Stimulated activated CD4-positive, alpha-beta T cell treated with anti-CD3 and anti-CD28 coated beads, Interleukin-12 subunit alpha, Interleukin-12 subunit beta, amount 100 ng/mL, for 4 hours (primary cell): ENCODE data around the gene ADCK1.
"Not testable (repeated sequence)": the region's sequence is repeated elsewhere in the genome, so short reads cannot be mapped to it uniquely, and the experiment has no call there.

ENCODE experiments used
- DNase-seq: peaks from one replicate; pipeline ENCODE4 v3.0.0-alpha.2; 2020

The ADCK1 gene

DNA sequence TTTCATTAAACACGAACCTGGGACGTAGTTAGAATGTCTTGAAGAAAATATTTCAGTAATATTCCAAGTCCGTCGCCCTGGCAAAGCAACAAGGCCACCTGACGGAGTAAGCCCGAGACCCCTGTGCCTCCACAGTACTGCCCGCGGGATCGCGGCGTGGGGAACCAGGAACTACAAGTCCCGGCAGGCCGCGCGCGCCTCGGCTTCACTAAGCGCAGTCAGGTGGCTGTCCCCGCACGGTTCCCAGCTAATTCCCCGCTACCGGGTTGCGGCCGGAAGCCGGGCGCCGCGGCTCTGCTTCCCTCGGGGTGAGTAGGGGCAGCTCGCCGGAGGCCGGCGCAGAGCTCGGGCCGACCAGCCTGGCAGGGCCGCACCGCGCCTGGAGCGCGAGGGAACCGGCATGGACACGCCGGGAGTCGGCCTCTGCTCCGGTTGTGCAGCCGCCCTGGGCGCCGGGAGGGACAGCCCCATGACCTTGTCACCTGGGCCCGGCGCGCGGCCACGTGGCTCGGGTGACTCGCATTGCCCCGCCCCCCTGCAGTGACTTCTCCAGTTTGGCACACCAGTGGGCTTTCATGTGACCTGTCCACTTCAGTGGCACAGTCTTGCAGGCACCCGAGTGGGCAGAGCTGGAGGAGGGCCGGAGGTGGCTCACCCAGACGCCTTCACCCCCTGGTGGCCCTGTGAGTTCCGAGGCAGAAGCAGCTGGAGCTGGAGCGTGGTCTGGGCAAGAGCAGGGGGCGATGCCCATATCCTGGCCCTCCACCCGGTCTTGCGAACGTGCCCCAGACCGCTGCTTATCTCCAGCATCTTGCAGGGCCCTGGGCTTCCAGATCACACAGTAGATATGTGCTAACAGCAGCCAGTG lies at the start of gene ADCK1:
ADCK1 (plus strand) TSS at position 247 of the 868 bp plus-strand sequence. CDS start 18,870 bp downstream, outside the sequence.
- peak; percentile 87 for DNase-seq

GRCh38 chr14:77752266-77752665 lies 47.6 kb upstream of the ADCK1 start:
- no peak for DNase-seq

GRCh38 chr14:77752799-77753516 lies 47.0 kb upstream of the ADCK1 start:
- DNase-seq, result no peak

GRCh38 chr14:77760381-77761204 lies 39.3 kb upstream of the ADCK1 start, which contains the start of gene SNW1:
Gene SNW1, minus strand, starts transcription at chr14:77761156. Its CDS starts 29 bp downstream, at chr14:77761127.
- DNase-seq, result peak; percentile 85

GRCh38 chr14:77761205-77761931 lies 38.5 kb upstream of the ADCK1 start:
- no peak for DNase-seq

DNA sequence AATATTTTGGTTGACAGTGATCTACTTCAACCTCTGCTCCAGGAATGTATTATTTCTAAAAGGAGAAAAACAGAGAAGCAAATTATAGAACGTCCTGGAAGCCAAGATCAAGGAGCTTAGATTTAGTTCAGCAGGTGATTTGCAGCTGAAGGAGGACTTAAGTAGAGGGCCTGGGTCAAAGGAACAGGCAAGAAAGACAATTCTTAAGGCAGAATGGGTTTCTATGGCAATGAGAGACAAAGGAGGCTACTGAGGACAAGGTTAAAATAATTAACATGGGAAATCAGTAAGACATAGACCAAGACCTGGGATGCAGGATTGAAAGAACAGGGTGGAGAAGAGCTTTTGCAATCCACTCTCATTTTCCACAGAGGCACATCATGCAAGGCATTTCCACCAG lies 36.6 kb upstream of the ADCK1 start:
- no peak for DNase-seq

DNA sequence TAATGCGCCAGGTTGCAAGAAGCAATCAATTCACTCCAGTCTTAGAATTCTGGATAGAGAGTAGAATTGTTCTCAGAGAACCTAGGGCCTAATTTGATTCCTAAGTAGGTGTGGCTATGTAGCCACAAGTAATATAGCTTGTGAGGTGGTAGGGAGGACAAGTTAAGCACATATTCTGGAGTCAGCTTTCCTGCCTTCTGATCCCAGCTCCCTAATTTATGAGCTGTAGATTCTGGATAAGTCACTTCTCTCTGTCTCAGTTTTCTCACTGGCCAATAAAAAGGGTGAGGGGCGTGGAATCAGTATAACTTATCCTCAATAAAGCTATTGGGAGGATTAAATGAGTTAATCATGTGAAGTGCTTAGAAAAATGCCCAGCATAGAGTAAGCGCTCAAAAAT lies 35.9 kb upstream of the ADCK1 start:
- DNase-seq, result no peak

GRCh38 chr14:77768442-77769069 lies 31.4 kb upstream of the ADCK1 start:
- not testable (repeated sequence) for DNase-seq

GRCh38 chr14:77773966-77774365 lies 25.9 kb upstream of the ADCK1 start:
- not testable (repeated sequence) for DNase-seq

DNA sequence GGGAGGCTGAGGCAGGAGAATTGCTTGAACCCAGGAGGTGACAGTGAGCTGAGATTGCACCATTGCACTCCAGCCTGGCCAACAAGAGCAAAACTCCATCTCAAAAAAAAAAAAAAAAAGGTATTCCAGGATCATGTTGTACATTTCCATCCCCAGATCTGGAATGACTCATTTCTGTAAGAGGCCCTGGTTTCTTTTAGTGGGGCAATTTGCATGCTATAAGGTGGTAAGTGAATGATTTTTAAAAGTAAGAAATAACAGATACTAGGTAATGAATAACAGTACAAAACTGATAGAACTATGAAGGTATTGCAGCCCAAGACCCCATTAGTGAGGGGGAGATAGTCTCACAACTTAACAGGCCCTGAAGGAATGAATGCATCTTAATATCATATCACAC lies 17.7 kb upstream of the ADCK1 start:
- DNase-seq, result no peak

GRCh38 chr14:77786148-77786547 lies 13.8 kb upstream of the ADCK1 start:
- no peak for DNase-seq

- DNase-seq, result no peak
These were observed 9.2 kb upstream of the ADCK1 start for GRCh38 chr14:77790566-77791224.

DNA sequence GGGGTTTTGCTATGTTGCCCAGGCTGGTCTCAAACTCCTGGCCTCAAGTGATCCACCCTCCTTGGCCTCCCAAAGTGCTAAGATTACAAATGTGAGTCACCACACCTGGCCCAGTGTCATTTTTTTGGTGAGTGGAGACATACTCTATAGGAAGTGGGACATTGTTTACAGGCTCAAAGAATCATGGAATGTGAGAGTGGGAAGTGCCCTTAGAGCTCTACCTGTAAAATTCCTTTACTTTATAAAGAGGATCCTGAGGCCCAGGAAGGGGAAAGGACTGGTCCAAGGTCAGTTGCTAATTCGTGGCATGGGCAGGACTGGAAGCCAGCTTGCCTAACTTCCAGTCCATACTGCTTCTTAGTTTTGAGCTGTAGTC lies 8.7 kb upstream of the ADCK1 start:
- DNase-seq, result no peak

DNA sequence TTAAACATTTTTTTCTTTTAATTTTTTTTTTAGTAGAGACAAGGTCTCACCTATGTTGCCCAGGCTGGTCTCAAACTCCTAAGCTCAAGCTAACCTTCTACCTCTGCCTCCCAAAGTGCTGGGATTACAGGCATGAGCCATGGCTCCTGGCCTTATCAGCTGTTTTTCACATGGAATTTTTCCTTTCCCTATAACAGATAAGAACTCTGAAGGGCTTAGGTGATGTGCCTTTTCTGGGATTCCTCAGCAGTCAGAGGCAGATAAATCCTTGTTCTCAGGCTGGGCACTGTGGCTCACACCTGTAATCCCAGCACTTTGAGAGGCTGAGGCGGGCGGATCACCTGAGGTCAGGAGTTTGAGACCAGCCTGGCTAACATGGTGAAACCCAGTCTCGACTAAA lies 6.7 kb upstream of the ADCK1 start:
- DNase-seq, result not testable (repeated sequence)

GRCh38 chr14:77794357-77794756 lies 5.6 kb upstream of the ADCK1 start:
- DNase-seq, result no peak

- DNase-seq, result not testable (repeated sequence)
These were observed 453 bp upstream of the ADCK1 start for GRCh38 chr14:77799456-77799855.

- DNase-seq, result no peak
These were observed 905 bp downstream of the ADCK1 start for GRCh38 chr14:77800814-77801213.

DNA sequence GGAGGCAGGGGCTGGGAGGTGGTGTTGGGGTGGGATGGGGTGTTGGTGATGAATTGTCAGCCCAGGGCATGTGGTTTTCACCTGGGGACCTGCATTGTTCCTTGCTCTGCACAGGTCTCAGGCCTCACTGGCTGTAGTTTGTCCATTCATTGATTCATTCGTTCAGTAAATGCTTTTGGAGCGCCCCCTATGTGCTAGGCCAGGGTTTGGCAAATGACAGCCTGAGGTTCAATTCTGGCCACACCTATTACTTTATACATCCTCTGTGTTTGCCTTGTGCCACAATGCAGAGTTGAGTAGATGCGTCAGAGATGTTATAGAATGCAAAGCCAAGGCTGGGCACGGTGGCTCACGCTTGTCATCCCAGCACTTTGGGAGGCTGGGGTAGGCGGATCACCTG lies 4.7 kb downstream of the ADCK1 start:
- no peak for DNase-seq

GRCh38 chr14:77805706-77806105 lies 5.8 kb downstream of the ADCK1 start:
- DNase-seq, result no peak

- DNase-seq, result no peak
These were observed 8.3 kb downstream of the ADCK1 start for GRCh38 chr14:77808250-77808649.

- DNase-seq, result no peak
These were observed 9.1 kb downstream of the ADCK1 start for GRCh38 chr14:77809011-77809410.
